Natural killer cell (primary cell): ENCODE data around the gene SLC35F3. TPM values are rescaled to one million over a fixed set of nuclear protein-coding genes. Genes with fewer than 3 reads are reported as not detected.

Source experiments
- ATAC-seq, 3 donors: fragments of 150-1000 bp in 2 of 3; fragments of 200-7000 bp in 1 of 3; cut with Tn5 transposase; 1 replicate in 1 of 3; 2 replicates in 2 of 3; pipeline ENCODE4 v1.10.0; 2021; ENCODE audit warnings: mild to moderate bottlenecking in 2 of 3, moderate library complexity in 2 of 3
- DNase-seq, 2 donors: peaks; one replicate each; pipeline versions ENCODE4 v3.0.0 to v3.0.0-alpha.2; 2013 to 2021; ENCODE audit warnings: mixed read lengths in 1 of 2
- H3K27ac ChIP-seq: one replicate; pipeline ENCODE4 v1.5.1; 2013; ENCODE audit warnings: mild to moderate bottlenecking, low read length
- H3K27me3 ChIP-seq: one replicate; pipeline ENCODE4 v1.6.1; 2013; ENCODE audit warnings: low read length; ENCODE audit not compliant: control insufficient read depth, insufficient read depth
- H3K36me3 ChIP-seq: one replicate; pipeline ENCODE4 v1.6.1; 2013; ENCODE audit warnings: low read length; ENCODE audit not compliant: control insufficient read depth, insufficient read depth
- H3K4me1 ChIP-seq: one replicate; pipeline ENCODE4 v1.6.1; 2013; ENCODE audit warnings: low read length; ENCODE audit not compliant: control insufficient read depth, insufficient read depth
- H3K4me3 ChIP-seq: one replicate; pipeline ENCODE4 v1.5.1; 2013; ENCODE audit warnings: low read length
- H3K9me3 ChIP-seq: one replicate; pipeline ENCODE4 v1.6.1; 2013; ENCODE audit warnings: low read length; ENCODE audit not compliant: control insufficient read depth, insufficient read depth
- H3K27ac Mint-ChIP-seq, 2 donors: one replicate each; pipeline ENCODE4 v1.8.0; 2022; ENCODE audit warnings: mild to moderate bottlenecking in 2 of 2, mixed read lengths in 2 of 2, moderate library complexity in 1 of 2
- H3K27me3 Mint-ChIP-seq, 2 donors: one replicate each; pipeline ENCODE4 v1.8.0; 2022; ENCODE audit warnings: low read depth in 2 of 2, mixed read lengths in 2 of 2
- H3K36me3 Mint-ChIP-seq: one replicate; pipeline ENCODE4 v1.8.0; 2022; ENCODE audit warnings: mixed read lengths
- H3K4me1 Mint-ChIP-seq, 2 donors: one replicate each; pipeline ENCODE4 v1.8.0; 2022; ENCODE audit warnings: mixed read lengths in 2 of 2
- H3K4me3 Mint-ChIP-seq: one replicate; pipeline ENCODE4 v1.8.0; 2022; ENCODE audit warnings: mild to moderate bottlenecking, moderate library complexity, mixed read lengths
- H3K9me3 Mint-ChIP-seq, 2 donors: one replicate each; pipeline ENCODE4 v1.8.0; 2022; ENCODE audit warnings: mixed read lengths in 2 of 2
- WGBS: methylation state at CpG from one replicate; pipeline ENCODE4 v1.1.7; 2013; ENCODE audit warnings: missing lambda C conversion rate; ENCODE audit not compliant: insufficient coverage; 5-methylcytosine and 5-hydroxymethylcytosine counted together
- intact Hi-C: fragments of 100-400 bp; cut with micrococcal nuclease; formaldehyde crosslinking; loops from one replicate; pipeline ENCODE4 v1.14.2; 2022
- total RNA-seq, 4 donors: library from RNA; stranded (reverse); fragments of 120-200 nt in 1 of 4; gene quantifications; one replicate each; pipeline versions ENCODE4 v1.2.3 to v1.2.4, GENCODE V29; 2013 to 2022
- TF ChIP-seq, protein P1 (sequence below): fragments of 200-600 bp; IDR thresholded peaks from one replicate; pipeline ENCODE4 v1.8.0; 2022; ENCODE audit warnings: antibody characterized with exemption

The SLC35F3 gene
- total RNA-seq, 3 donors from 2014 or later (not counting 1 experiment from before 2014, with no cell fraction given) = not detected

DNA sequence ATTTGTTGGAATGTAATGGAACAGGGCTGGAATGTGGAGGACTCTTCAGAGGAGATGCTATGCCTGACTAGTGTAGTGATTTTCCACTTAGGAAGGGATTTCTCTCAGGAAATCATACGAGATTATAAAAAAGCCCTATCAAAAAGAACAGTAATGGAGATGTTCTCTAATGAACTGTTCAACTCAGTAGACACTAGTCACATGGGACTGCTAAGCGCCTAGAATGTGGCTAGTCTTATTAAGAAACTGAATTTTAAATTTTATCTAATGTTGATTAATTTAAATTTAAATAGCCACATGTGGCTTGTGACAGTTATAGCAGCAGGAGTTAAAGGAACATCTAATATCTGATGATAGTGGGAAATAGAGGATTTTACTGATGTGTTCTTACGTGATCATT, 94.0 kb downstream of the SLC35F3 start:
- H3K4me1 ChIP-seq = no peaks in the 10 kb centered on the region
- H3K27ac ChIP-seq = no peak overlapping the region
- DNase-seq (no peak), ATAC-seq (no peak)
- Mint-ChIP-seq H3K36me3 (no peaks in the 10 kb centered on the region), H3K27me3 (peaks cover 3 to 8% of the 10 kb centered on the region in 2 donors), H3K4me3 (no peak overlapping the region), H3K27ac (no peak overlapping the region), H3K9me3 (peaks cover 0 to 5% of the 10 kb centered on the region in 2 donors), H3K4me1 (no peaks in the 10 kb centered on the region)
- H3K36me3 ChIP-seq = no peaks in the 10 kb centered on the region
- H3K4me3 ChIP-seq = no peak overlapping the region
- TF ChIP-seq, protein P1, sequence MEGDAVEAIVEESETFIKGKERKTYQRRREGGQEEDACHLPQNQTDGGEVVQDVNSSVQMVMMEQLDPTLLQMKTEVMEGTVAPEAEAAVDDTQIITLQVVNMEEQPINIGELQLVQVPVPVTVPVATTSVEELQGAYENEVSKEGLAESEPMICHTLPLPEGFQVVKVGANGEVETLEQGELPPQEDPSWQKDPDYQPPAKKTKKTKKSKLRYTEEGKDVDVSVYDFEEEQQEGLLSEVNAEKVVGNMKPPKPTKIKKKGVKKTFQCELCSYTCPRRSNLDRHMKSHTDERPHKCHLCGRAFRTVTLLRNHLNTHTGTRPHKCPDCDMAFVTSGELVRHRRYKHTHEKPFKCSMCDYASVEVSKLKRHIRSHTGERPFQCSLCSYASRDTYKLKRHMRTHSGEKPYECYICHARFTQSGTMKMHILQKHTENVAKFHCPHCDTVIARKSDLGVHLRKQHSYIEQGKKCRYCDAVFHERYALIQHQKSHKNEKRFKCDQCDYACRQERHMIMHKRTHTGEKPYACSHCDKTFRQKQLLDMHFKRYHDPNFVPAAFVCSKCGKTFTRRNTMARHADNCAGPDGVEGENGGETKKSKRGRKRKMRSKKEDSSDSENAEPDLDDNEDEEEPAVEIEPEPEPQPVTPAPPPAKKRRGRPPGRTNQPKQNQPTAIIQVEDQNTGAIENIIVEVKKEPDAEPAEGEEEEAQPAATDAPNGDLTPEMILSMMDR = no peak
- intact Hi-C loops = no loop called here
- H3K27me3 ChIP-seq = no peaks in the 10 kb centered on the region
- 100% methylated on average over 1 of the region's 3 CpGs for WGBS
- no peaks in the 10 kb centered on the region for H3K9me3 ChIP-seq

DNA sequence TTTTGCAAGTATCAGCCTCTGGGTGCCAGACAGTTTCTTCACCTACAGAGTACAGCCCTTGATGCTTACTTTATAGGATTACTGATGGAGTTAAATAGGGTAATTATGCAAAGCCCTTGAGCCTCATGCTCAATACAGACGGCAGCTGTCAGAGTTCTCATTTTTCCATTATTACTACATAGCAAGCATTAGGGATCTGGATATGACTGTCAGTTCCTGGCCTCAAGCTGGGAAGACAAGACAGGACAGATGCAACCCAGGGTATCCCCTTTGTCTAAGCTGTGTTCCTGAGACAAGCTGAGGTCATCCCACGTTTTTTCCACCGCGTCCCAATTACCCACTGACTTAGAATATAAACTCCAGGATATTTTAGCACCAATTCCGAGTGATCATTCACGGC, 94.4 kb downstream of the SLC35F3 start:
- no peak overlapping the region for H3K4me3 ChIP-seq
- no peak overlapping the region for H3K27ac ChIP-seq
- H3K36me3 ChIP-seq = no peaks in the 10 kb centered on the region
- ATAC-seq = no peak
- H3K9me3 ChIP-seq = no peaks in the 10 kb centered on the region
- Mint-ChIP-seq H3K27ac (no peak overlapping the region), H3K4me1 (no peaks in the 10 kb centered on the region), H3K36me3 (no peaks in the 10 kb centered on the region), H3K27me3 (peaks cover 3 to 8% of the 10 kb centered on the region in 2 donors), H3K9me3 (peaks cover 0 to 5% of the 10 kb centered on the region in 2 donors), H3K4me3 (no peak overlapping the region)
- WGBS = 88% methylated on average over 6 of the region's 6 CpGs
- DNase-seq = no peak
- TF ChIP-seq, protein P1 = no peak
- no peaks in the 10 kb centered on the region for H3K4me1 ChIP-seq
- no peaks in the 10 kb centered on the region for H3K27me3 ChIP-seq
- intact Hi-C loops = no loop called here

DNA sequence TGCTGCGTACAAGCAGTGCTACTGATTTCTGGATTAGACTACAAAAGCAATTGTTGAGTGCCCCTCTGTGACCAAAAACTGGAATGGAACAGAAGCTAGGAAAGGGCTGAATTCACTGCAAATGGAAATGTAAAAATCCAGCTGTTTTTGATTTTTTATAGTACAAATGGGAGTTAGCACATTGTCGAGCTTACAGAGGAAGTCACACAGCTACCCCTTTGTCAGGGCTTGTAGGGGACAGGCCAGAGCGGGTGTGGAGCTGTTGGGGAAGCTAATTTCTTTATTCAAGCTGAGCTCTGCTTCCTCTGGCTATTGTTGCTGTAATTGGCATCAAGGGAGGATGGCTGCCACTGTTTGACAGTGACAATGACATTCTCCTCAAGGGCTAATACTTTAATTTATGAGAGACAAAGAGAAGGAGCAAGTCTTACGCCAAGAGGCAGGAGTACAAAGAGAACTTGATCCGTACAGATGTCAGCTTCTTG, 96.1 kb downstream of the SLC35F3 start:
- H3K9me3 Mint-ChIP-seq = peaks cover 0 to 5% of the 10 kb centered on the region in 2 donors
- Histone ChIP-seq H3K36me3 (no peaks in the 10 kb centered on the region), H3K4me3 (no peak overlapping the region), H3K27me3 (no peaks in the 10 kb centered on the region), H3K4me1 (no peaks in the 10 kb centered on the region), H3K27ac (no peak overlapping the region), H3K9me3 (no peaks in the 10 kb centered on the region)
- no peaks in the 10 kb centered on the region for H3K4me1 Mint-ChIP-seq
- TF ChIP-seq, protein P1 = no peak
- intact Hi-C loops = no loop called here
- 73% methylated on average over 5 of the region's 5 CpGs for WGBS
- no peak overlapping the region for H3K27ac Mint-ChIP-seq
- H3K4me3 Mint-ChIP-seq = no peak overlapping the region
- no peak for ATAC-seq
- H3K36me3 Mint-ChIP-seq = no peaks in the 10 kb centered on the region
- no peak for DNase-seq
- peaks cover 5 to 8% of the 10 kb centered on the region in 2 donors for H3K27me3 Mint-ChIP-seq

DNA sequence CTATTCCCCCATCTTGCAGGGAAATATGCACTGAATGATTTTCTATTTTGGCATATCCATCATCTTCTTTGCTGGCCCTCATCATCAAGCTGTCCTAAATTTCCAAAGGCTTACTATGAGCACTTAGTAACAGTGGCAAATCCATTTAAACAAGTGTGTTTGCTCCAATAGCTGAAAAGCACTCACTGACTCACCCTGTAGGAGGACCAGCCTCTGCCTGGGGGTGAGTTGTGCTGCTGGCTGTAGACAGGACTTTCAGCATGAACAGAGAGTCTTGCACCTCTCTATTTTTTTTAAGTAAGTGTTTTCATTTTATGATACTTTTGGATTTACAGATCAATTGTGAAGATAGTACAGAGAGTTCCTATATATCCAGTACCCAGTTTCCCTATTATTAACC, 97.3 kb downstream of the SLC35F3 start:
- TF ChIP-seq, protein P1 = no peak
- Mint-ChIP-seq H3K4me3 (no peak overlapping the region), H3K36me3 (no peaks in the 10 kb centered on the region), H3K4me1 (no peaks in the 10 kb centered on the region), H3K27ac (no peak overlapping the region), H3K27me3 (peaks cover 5 to 7% of the 10 kb centered on the region in 2 donors), H3K9me3 (peaks cover 0 to 5% of the 10 kb centered on the region in 2 donors)
- Histone ChIP-seq H3K4me1 (no peaks in the 10 kb centered on the region), H3K9me3 (no peaks in the 10 kb centered on the region), H3K27me3 (no peaks in the 10 kb centered on the region), H3K36me3 (no peaks in the 10 kb centered on the region), H3K4me3 (no peak overlapping the region), H3K27ac (no peak overlapping the region)
- ATAC-seq (no peak), DNase-seq (no peak)
- intact Hi-C loops = no loop called here
